ENCODE measurements around the gene ARPC2.

Gene ARPC2

GRCh38 chr2:218290316-218291261 lies 73.6 kb downstream of the ARPC2 start:
- no peak for DNase-seq (ENCODE audit: low read depth)

- DNase-seq (ENCODE audit: low read depth) = no peak
Measured at GRCh38 chr2:218291318-218292047, 74.5 kb downstream of the ARPC2 start.

GRCh38 chr2:218292048-218293014 lies 75.3 kb downstream of the ARPC2 start, which contains the start of gene TMBIM1:
TSS of gene TMBIM1 (minus strand) at chr2:218292503. CDS start at chr2:218282141, 10,362 bp downstream.
- DNase-seq (ENCODE audit: low read depth) = peak; percentile 55

DNA sequence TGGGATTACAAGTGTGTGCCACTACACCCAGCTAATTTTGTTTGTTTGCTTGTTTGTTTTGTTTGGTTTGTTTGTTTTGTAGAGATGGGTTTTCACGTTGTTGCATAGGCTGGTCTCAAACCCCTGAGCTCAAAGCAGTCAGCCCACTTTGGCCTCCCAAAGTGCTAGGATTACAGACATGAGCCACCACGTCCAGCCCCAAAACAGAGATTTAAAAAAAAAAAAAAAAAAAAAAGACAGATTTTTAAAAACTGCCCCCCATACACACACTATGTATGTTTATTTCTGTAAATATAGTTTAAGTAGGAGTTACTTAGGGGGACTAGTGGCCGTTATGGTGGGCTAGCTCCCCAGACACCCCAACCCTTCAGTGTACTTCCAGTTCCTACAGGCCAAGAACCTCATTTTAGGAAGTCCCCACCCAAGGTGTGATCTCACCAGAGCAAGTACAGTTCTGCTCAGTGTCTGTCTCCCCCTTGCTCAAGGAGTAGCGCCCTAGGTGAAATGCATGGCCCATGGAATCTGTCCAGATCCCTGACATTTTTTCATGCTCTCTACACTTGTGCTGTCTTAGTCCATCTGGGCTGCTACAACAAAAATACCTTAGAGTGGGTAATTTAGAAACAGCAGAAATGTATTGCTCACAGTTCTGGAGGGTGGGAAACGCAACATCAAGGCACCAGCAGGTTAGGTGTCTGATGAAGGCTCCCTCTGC lies 76.9 kb downstream of the ARPC2 start:
- DNase-seq (ENCODE audit: low read depth) = no peak

- no peak for DNase-seq (ENCODE audit: low read depth)
Measured at GRCh38 chr2:218294430-218295022, 77.5 kb downstream of the ARPC2 start.

DNA sequence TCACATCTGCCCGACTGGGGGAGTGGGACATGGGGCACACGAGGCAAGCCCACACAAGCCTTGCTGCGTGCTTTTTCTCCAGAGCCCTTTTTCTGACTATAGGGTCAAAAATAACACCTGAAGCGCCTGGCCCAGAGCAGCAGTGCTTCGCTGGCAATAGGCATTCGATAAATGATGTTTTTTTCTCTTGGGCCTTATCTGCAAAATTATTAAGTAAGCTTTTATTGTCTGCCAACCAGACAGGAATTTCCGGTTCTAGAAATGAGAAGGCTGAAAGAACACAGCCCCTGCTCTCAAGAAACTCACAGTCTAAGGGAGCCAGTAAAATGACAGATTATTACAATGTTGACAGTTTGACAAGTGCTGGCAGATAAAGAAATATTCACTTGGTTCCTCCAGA lies 78.0 kb downstream of the ARPC2 start:
- DNase-seq (ENCODE audit: low read depth) = no peak

DNA sequence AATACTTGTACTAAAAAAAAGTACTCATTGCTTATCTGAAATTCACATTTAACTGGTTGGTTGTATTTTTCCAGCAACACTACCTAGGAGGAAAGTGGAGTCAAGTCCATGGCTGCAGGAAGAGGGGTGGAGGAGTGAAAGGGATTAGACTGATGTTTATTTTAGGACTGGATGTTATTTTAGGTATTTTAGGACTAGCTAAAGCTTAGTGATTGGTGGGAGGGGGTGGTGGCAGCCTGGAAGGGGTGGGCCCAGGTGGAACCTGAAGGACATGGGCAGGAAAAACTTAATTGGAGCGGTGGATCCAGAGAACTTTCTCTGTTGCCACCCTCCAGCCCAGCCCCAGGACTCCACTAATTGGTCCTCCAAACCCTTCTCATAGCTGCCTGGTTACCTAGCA lies 79.2 kb downstream of the ARPC2 start:
- DNase-seq (ENCODE audit: low read depth) = no peak

DNA sequence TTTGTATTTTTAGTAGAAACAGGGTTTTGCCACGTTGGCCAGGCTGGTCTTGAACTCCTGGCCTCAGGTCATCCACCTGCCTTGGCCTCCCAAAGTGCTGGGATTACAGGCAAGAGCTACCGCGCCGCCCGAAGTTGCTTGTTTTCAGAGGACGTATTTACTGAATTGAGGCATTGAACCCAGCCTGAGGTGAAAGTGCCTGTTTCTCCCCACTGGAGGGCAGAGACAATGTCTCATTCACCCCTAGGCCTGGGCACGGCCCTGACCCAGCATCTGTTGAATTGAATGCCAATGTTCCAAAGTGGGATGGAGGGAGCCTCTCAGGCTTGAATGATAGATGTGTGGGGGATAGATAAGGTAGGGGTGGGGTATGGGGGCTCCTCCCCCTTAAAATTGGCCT lies 79.9 kb downstream of the ARPC2 start:
- DNase-seq (ENCODE audit: low read depth) = no peak

GRCh38 chr2:218298314-218298875 lies 81.4 kb downstream of the ARPC2 start:
- no peak for DNase-seq (ENCODE audit: low read depth)

GRCh38 chr2:218300141-218300540 lies 83.2 kb downstream of the ARPC2 start:
- DNase-seq (ENCODE audit: low read depth) = no peak

DNA sequence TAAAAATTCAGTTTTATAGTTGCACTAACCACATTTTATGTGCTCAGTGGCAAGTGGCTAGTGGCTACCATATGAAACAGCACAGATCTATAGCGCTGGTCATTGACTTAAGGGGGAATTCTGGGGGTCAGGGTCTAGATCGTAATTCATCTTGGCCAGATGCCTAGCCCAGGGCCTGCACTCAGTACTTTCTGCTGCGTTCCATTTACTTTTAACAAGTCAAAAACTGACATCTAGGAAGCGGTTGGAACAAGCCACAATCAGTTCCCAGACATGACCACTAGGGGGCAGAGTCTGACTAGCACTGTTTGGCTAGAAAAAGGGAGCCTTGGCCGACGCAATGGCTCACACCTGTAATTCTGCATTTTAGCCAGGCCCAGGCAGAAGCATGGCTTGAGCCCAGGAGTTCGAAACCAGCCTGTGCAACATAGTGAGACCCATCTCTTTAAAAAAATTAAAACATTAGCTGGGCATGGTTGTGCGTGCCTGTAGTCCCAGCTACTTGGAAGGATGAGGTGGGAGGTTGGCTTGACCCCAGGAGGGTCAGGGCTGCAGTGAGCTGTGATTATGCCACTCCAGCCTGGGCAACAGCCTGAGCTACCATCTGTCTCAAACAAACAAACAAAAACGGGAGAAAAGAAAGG lies 84.3 kb downstream of the ARPC2 start:
- peak; percentile 77 for DNase-seq (ENCODE audit: low read depth)
